ENCODE measurements around the gene CEBPE. TPM values are rescaled to one million over a fixed set of nuclear protein-coding genes. Genes with fewer than 3 reads are reported as not detected.

Gene CEBPE
- total RNA-seq, 1 experiment from 2014 or later: not detected

GRCh38 chr14:23093991-23094665 lies 24.9 kb downstream of the CEBPE start:
- TF ChIP-seq EZH2 (IDR thresholded peaks at IDR 0.05; ENCODE audit: low read depth) (no peak), CTCF (conservative IDR thresholded peaks at IDR 0.05) (no peak)
- peak overlapping the region; percentile 98 for H3K4me2 ChIP-seq
- no peaks in the 10 kb centered on the region for H3K9me2 ChIP-seq (ENCODE audit: insufficient read depth)
- ChIA-PET CTCF (interaction anchor here (0.8 to 2.0 kb wide), 4 partner anchors 12 to 26 kb away, joined by 3 to 7 read pairs (median 5); no protein-coding TSS in a partner anchor), POLR2A (ENCODE audit: unreplicated experiment) (interaction anchor here (0.6 to 1.2 kb wide), 7 partner anchors 12 to 233 kb away, joined by 3 to 13 read pairs (median 7); no protein-coding TSS in a partner anchor)
- peak overlapping the region; percentile 73 for H2AFZ ChIP-seq
- H3K9me3 ChIP-seq (ENCODE audit: insufficient read depth, low read depth): no peaks in the 10 kb centered on the region
- BruUV-seq (replicated peaks): no TSS peak
- peaks cover 12% of the 10 kb centered on the region for H4K20me1 ChIP-seq (ENCODE audit: insufficient read depth)
- H3F3A ChIP-seq (ENCODE audit: insufficient read depth, low read depth): peaks cover 8% of the 10 kb centered on the region
- intact Hi-C loops (cut with micrococcal nuclease; ENCODE audit: unreplicated experiment): loop anchor here (2.0 kb wide), 1 partner anchor 15 kb away; no protein-coding TSS in a partner anchor
- DNase-seq: no peak
- peaks cover 25% of the 10 kb centered on the region for H3K4me1 ChIP-seq (replicated peaks; ENCODE audit: insufficient read depth)
- H3K27ac ChIP-seq: peak overlapping the region; percentile 89
- H3K4me3 ChIP-seq: peak overlapping the region; percentile 98
- H3K27me3 ChIP-seq (ENCODE audit: insufficient read depth, low read depth): no peaks in the 10 kb centered on the region
- H3K79me2 ChIP-seq (ENCODE audit: low read depth): peaks cover 79% of the 10 kb centered on the region
- H3K36me3 ChIP-seq (ENCODE audit: low read depth): peaks cover 50% of the 10 kb centered on the region; the same call in 1 of the 2 replicates

- ChIA-PET POLR2A (ENCODE audit: unreplicated experiment) (no interaction called here), CTCF (no interaction called here)
- Histone ChIP-seq H4K20me1 (ENCODE audit: insufficient read depth) (peaks cover 12% of the 10 kb centered on the region), H2AFZ (no peak overlapping the region), H3F3A (ENCODE audit: insufficient read depth, low read depth) (peaks cover 8% of the 10 kb centered on the region), H3K4me1 (replicated peaks; ENCODE audit: insufficient read depth) (peaks cover 25% of the 10 kb centered on the region), H3K27me3 (ENCODE audit: insufficient read depth, low read depth) (no peaks in the 10 kb centered on the region), H3K27ac (no peak overlapping the region), H3K79me2 (ENCODE audit: low read depth) (peaks cover 74% of the 10 kb centered on the region), H3K9me3 (ENCODE audit: insufficient read depth, low read depth) (no peaks in the 10 kb centered on the region), H3K9me2 (ENCODE audit: insufficient read depth) (no peaks in the 10 kb centered on the region), H3K36me3 (ENCODE audit: low read depth) (peaks cover 47% of the 10 kb centered on the region; the same call in 1 of the 2 replicates), H3K4me2 (peak overlapping the region; percentile 98), H3K4me3 (peak overlapping the region; percentile 98)
- BruUV-seq (replicated peaks): no TSS peak
- intact Hi-C loops (cut with micrococcal nuclease; ENCODE audit: unreplicated experiment): no loop called here
- TF ChIP-seq EZH2 (IDR thresholded peaks at IDR 0.05; ENCODE audit: low read depth): no peak
- TF ChIP-seq CTCF (conservative IDR thresholded peaks at IDR 0.05): no peak
- DNase-seq: no peak
Observed at GRCh38 chr14:23093526-23093925, 25.5 kb downstream of the CEBPE start.

GRCh38 chr14:23093104-23093503 lies 26.0 kb downstream of the CEBPE start:
- intact Hi-C loops (cut with micrococcal nuclease; ENCODE audit: unreplicated experiment): no loop called here
- POLR2A ChIA-PET (ENCODE audit: unreplicated experiment): no interaction called here
- peaks cover 42% of the 10 kb centered on the region; the same call in 1 of the 2 replicates for H3K36me3 ChIP-seq (ENCODE audit: low read depth)
- H3K4me3 ChIP-seq: peak overlapping the region; percentile 98; the same call in 1 of the 2 replicates
- peak overlapping the region; percentile 98 for H3K4me2 ChIP-seq
- H4K20me1 ChIP-seq (ENCODE audit: insufficient read depth): peaks cover 12% of the 10 kb centered on the region
- TF ChIP-seq EZH2 (IDR thresholded peaks at IDR 0.05; ENCODE audit: low read depth) (no peak), CTCF (conservative IDR thresholded peaks at IDR 0.05) (no peak)
- H3K27me3 ChIP-seq (ENCODE audit: insufficient read depth, low read depth): no peaks in the 10 kb centered on the region
- no peak overlapping the region for H2AFZ ChIP-seq
- peaks cover 25% of the 10 kb centered on the region for H3K4me1 ChIP-seq (replicated peaks; ENCODE audit: insufficient read depth)
- H3K79me2 ChIP-seq (ENCODE audit: low read depth): peaks cover 72% of the 10 kb centered on the region
- no peaks in the 10 kb centered on the region for H3K9me2 ChIP-seq (ENCODE audit: insufficient read depth)
- DNase-seq: no peak
- BruUV-seq (replicated peaks): no TSS peak
- peaks cover 8% of the 10 kb centered on the region for H3F3A ChIP-seq (ENCODE audit: insufficient read depth, low read depth)
- H3K9me3 ChIP-seq (ENCODE audit: insufficient read depth, low read depth): no peaks in the 10 kb centered on the region
- no peak overlapping the region for H3K27ac ChIP-seq
- CTCF ChIA-PET: no interaction called here
